Measurements from ENCODE around the gene LRP1B.

DNA sequence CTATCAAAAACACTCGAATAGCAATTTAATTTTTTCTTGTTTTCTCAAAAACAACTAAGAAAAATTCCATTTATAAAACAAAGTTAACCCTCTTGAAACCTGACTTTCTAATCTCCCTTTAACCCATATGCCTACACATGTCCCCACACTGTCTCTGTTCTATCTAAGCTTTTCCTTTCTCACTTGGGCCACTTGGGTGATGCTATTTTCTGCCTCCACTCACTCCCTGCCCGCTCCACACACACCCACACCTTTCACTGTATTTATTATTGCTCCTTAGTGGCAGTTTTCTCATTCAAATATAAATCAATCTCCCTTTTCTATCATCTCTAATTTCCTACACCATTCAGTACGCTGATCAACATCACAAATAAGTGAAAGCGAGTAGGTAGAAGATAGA, 531.1 kb downstream of the LRP1B start:
- no peak for TF ChIP-seq EZH2 (IDR thresholded peaks at IDR 0.05; ENCODE audit: borderline replicate concordance, insufficient read depth, low read depth, low read length, poor library complexity, severe bottlenecking)
- TF ChIP-seq, protein P1, sequence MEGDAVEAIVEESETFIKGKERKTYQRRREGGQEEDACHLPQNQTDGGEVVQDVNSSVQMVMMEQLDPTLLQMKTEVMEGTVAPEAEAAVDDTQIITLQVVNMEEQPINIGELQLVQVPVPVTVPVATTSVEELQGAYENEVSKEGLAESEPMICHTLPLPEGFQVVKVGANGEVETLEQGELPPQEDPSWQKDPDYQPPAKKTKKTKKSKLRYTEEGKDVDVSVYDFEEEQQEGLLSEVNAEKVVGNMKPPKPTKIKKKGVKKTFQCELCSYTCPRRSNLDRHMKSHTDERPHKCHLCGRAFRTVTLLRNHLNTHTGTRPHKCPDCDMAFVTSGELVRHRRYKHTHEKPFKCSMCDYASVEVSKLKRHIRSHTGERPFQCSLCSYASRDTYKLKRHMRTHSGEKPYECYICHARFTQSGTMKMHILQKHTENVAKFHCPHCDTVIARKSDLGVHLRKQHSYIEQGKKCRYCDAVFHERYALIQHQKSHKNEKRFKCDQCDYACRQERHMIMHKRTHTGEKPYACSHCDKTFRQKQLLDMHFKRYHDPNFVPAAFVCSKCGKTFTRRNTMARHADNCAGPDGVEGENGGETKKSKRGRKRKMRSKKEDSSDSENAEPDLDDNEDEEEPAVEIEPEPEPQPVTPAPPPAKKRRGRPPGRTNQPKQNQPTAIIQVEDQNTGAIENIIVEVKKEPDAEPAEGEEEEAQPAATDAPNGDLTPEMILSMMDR (IDR thresholded peaks at IDR 0.05): no peak
